ENCODE data around the gene IFITM2.
"Not testable (repeated sequence)": the region's sequence is repeated elsewhere in the genome, so short reads cannot be mapped to it uniquely, and the experiment has no call there.

IFITM2 gene

GRCh38 chr11:293271-293851, 14.3 kb upstream of the IFITM2 start:
- DNase-seq = no peak

- DNase-seq = no peak
Measured at GRCh38 chr11:293852-294661, 13.6 kb upstream of the IFITM2 start.

- no peak for DNase-seq
Measured at GRCh38 chr11:294780-295179, 12.8 kb upstream of the IFITM2 start.

GRCh38 chr11:295351-296170, 12.1 kb upstream of the IFITM2 start:
- no peak for DNase-seq

- DNase-seq = no peak
Measured at GRCh38 chr11:296171-297050, 11.2 kb upstream of the IFITM2 start.

GRCh38 chr11:297051-297585, 10.5 kb upstream of the IFITM2 start:
- DNase-seq = no peak

GRCh38 chr11:297586-298405, 9.8 kb upstream of the IFITM2 start:
- DNase-seq = peak; percentile 31

GRCh38 chr11:298406-299065, 9.1 kb upstream of the IFITM2 start:
- DNase-seq = no peak

- DNase-seq = no peak
Measured at GRCh38 chr11:299081-299891, 8.3 kb upstream of the IFITM2 start, which contains the start of gene IFITM5. TSS of gene IFITM5 (minus strand) at chr11:299526. CDS start at chr11:299490, 36 bp downstream.

- no peak for DNase-seq
Measured at GRCh38 chr11:299951-300735, 7.5 kb upstream of the IFITM2 start.

- DNase-seq = no peak
Measured at GRCh38 chr11:303363-303762, 4.3 kb upstream of the IFITM2 start.

- no peak for DNase-seq
Measured at GRCh38 chr11:304061-304506, 3.5 kb upstream of the IFITM2 start.

- peak; percentile 75 for DNase-seq
Measured at GRCh38 chr11:304915-305843, 2.4 kb upstream of the IFITM2 start.

- DNase-seq = no peak
Measured at GRCh38 chr11:305844-306211, 1.8 kb upstream of the IFITM2 start.

- DNase-seq = no peak
Measured at GRCh38 chr11:306645-307371, 808 bp upstream of the IFITM2 start.

- not testable (repeated sequence) for DNase-seq
Measured at GRCh38 chr11:308740-309665, 1.4 kb downstream of the IFITM2 start.

Data from fibroblast of skin of abdomen (primary cell).